Omental fat pad (tissue), 4 donors: ENCODE measurements around the gene PRR5L. TPM values are rescaled to one million over a fixed set of nuclear protein-coding genes. Genes with fewer than 3 reads are reported as not detected.

ENCODE experiments used
- ATAC-seq: fragments of 150-250 bp; one replicate; pipeline ENCODE4 v1.9.1; 2016; ENCODE audit warnings: mild to moderate bottlenecking, moderate library complexity; ENCODE audit not compliant: low FRiP score
- DNase-seq: peaks from one replicate; pipeline ENCODE4 v3.0.0-alpha.2; 2019; ENCODE audit warnings: low spot score
- CTCF ChIP-seq, 3 donors: fragments of 450-650 bp; IDR thresholded peaks; one replicate each; pipeline ENCODE4 v1.5.1; 2016 to 2017; ENCODE audit warnings: antibody characterized with exemption in 3 of 3, mild to moderate bottlenecking in 3 of 3, moderate library complexity in 2 of 3
- total RNA-seq, 4 donors: library from RNA; depleted of rRNA; stranded (reverse); fragments of >200 nt; gene quantifications; one replicate each; pipeline ENCODE4 v1.1.0, GENCODE V29; 2016

PRR5L gene
- total RNA-seq, 4 donors from 2014 or later, result 8.7 to 26.8 (median 16.2) TPM

GRCh38 chr11:36450110-36450572 is 154.1 kb downstream of the PRR5L start:
- DNase-seq (no peak), ATAC-seq (peak; percentile 58)
- TF ChIP-seq CTCF (IDR thresholded peaks at IDR 0.05), result no peak

- no peak for DNase-seq
- ATAC-seq, result no peak
Measured at GRCh38 chr11:36451045-36451444, 155.0 kb downstream of the PRR5L start.

GRCh38 chr11:36451681-36452080 is 155.6 kb downstream of the PRR5L start:
- ATAC-seq, result no peak
- TF ChIP-seq CTCF (IDR thresholded peaks at IDR 0.05), result no peak
- no peak for DNase-seq

More at GRCh38 chr11:36451045-36451444, 155.0 kb downstream of the PRR5L start:
- no peak for TF ChIP-seq CTCF (IDR thresholded peaks at IDR 0.05)

GRCh38 chr11:36452236-36452940 is 156.3 kb downstream of the PRR5L start:
- DNase-seq (no peak), ATAC-seq (no peak)
- no peak for TF ChIP-seq CTCF (IDR thresholded peaks at IDR 0.05)

GRCh38 chr11:36452961-36453360 is 156.9 kb downstream of the PRR5L start:
- no peak for TF ChIP-seq CTCF (IDR thresholded peaks at IDR 0.05)
- no peak for ATAC-seq
- DNase-seq, result no peak

- ATAC-seq, result no peak
- no peak for DNase-seq
- no peak for TF ChIP-seq CTCF (IDR thresholded peaks at IDR 0.05)
Measured at GRCh38 chr11:36453678-36454077, 157.6 kb downstream of the PRR5L start.

GRCh38 chr11:36454551-36454940 is 158.5 kb downstream of the PRR5L start:
- DNase-seq, result no peak
- no peak for TF ChIP-seq CTCF (IDR thresholded peaks at IDR 0.05)
- no peak for ATAC-seq
